ENCODE data around the gene RDM1. TPM values are rescaled to one million over a fixed set of nuclear protein-coding genes. Genes with fewer than 3 reads are reported as not detected.
A peak's percentile ranks its signal among the peaks of the same experiment; 100 is the strongest.

RDM1 gene
- total RNA-seq = 1.7 and 2.3 TPM in 2 replicates

GRCh38 chr17:35930211-35931065 is at the start of gene RDM1:
TSS of gene RDM1 (minus strand) at chr17:35930773. CDS start at chr17:35930727, 46 bp downstream.
- Mint-ChIP-seq H3K4me1 (ENCODE audit: low read depth) (peaks cover 29% of the 10 kb centered on the region), H3K9me3 (no peaks in the 10 kb centered on the region), H3K4me3 (peak within 1 kb of the TSS; percentile 88), H3K27ac (peak within 1 kb of the TSS; percentile 90), H3K36me3 (ENCODE audit: low read depth) (peaks cover 5% of the 10 kb centered on the region), H3K27me3 (ENCODE audit: insufficient read depth) (peaks cover 18% of the 10 kb centered on the region)
- intact Hi-C loops (cut with micrococcal nuclease) = loop anchor here (1.0 to 2.0 kb wide), 4 partner anchors 34 to 81 kb away; partner anchors contain the start of gene CCL5
- peak; percentile 89 for DNase-seq (ENCODE audit: low spot score)

DNA sequence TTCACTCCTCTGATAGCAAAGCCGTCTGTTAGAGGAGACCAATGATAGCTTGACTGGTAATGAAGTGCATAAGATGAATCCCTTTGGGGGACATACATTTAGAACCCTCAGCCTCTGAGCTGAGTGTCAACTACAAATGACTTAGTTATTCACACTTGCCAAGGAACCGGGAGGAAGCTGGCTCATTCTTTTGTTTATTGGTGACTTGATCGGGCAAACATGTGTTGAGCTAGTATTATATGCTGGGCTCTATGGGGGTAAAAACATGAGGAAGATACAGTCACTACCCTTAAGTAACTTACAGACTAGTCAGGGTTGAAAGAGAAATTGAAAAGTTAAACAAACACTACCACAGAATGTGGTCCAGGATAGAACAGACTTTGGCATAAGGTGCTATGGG is 47.8 kb upstream of the RDM1 start:
- Mint-ChIP-seq H3K27ac (no peak overlapping the region), H3K9me3 (no peaks in the 10 kb centered on the region), H3K36me3 (ENCODE audit: low read depth) (no peaks in the 10 kb centered on the region), H3K4me3 (no peak overlapping the region), H3K27me3 (ENCODE audit: insufficient read depth) (peaks cover 12% of the 10 kb centered on the region), H3K4me1 (ENCODE audit: low read depth) (no peaks in the 10 kb centered on the region)
- intact Hi-C loops (cut with micrococcal nuclease) = no loop called here
- no peak for DNase-seq (ENCODE audit: low spot score)

DNA sequence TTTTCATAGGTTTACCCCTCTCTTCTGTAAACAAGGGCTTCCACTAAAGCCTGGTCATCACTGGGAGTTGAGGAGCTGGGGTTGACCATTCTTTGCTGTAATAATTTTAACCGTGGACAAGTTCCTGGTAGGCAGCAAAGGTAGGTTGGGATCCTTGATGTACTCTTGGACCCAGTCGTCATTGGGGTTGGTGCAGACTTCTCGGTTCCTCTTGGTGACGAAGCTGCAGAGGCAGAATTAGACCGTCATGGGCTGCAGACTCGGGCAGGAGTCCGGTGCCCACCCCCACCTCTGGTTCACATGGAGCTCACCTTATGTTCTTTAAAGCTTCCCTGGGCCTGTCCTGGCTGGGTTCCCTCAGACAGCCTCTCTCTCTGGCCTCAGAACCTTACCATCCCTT is 46.9 kb upstream of the RDM1 start:
- DNase-seq (ENCODE audit: low spot score) = no peak
- Mint-ChIP-seq H3K4me3 (no peak overlapping the region), H3K9me3 (no peaks in the 10 kb centered on the region), H3K27me3 (ENCODE audit: insufficient read depth) (peaks cover 12% of the 10 kb centered on the region), H3K36me3 (ENCODE audit: low read depth) (no peaks in the 10 kb centered on the region), H3K4me1 (ENCODE audit: low read depth) (no peaks in the 10 kb centered on the region), H3K27ac (no peak overlapping the region)
- intact Hi-C loops (cut with micrococcal nuclease) = no loop called here

DNA sequence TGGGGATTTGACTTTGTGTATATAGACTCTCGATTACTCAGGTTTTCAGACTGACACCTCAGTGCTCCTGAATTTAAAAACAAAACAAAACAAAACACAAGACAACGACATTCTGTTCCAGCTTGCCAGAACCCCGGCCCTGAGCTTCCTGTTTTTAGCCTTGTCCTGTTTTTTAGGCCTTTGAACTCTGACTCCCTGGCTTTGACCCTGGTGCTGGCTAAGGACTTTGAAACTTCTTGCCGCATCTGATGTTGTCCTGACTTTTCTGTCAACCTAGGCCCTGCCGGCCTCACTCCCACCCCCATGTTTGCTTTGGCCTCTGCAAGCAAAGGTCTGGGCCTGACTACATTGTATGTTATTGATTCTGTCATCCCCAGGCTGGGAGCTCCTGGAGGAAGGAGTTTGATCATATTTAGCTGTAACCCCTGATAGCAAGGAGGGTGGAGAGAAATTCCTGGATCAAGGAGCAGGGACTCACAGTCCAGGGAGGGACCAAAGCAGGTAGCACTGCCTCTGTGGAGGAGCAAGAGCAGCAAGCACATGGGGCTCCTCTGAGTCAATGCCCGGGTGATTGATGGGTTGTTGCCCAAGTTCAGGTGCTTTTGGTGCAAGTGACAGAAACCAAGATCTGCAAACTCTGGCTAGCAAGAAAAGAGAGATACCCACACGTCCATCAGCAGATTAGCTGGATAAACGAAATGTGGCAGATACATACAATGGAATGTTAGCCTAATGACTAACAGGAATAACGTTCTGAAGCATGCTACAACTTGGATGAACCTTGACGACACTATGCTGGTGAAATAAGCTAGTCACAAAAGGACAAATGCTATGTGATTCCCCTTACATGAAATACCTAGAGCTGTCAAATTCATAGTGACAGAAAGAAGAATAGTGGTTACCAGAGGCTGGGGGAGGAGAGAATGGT is 43.0 kb upstream of the RDM1 start:
- H3K36me3 Mint-ChIP-seq (ENCODE audit: low read depth) = no peaks in the 10 kb centered on the region
- H3K27me3 Mint-ChIP-seq (ENCODE audit: insufficient read depth) = peaks cover 7% of the 10 kb centered on the region
- H3K9me3 Mint-ChIP-seq = no peaks in the 10 kb centered on the region
- no peaks in the 10 kb centered on the region for H3K4me1 Mint-ChIP-seq (ENCODE audit: low read depth)
- intact Hi-C loops (cut with micrococcal nuclease) = no loop called here
- H3K27ac Mint-ChIP-seq = no peak overlapping the region
- no peak overlapping the region for H3K4me3 Mint-ChIP-seq
- no peak for DNase-seq (ENCODE audit: low spot score)

DNA sequence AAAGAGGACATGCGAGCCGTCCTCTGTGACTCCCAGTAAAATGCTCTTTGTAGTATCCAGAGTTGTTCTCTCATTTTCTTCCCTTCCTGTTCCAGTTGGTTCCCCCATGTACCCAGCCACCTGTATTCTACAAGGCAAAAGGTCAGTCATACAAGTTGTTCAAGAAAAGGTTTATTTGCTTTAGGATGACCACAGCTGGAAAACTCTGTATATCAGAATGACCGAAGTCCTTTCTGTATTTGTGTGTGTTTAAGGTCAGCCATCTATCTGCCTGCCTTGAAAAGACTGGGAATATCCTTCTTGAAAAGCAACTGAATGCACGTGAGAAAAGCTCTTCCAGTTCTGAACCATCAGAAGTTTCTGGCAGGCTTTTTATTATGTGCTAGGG is 42.4 kb upstream of the RDM1 start:
- no peak overlapping the region for H3K4me3 Mint-ChIP-seq

DNA sequence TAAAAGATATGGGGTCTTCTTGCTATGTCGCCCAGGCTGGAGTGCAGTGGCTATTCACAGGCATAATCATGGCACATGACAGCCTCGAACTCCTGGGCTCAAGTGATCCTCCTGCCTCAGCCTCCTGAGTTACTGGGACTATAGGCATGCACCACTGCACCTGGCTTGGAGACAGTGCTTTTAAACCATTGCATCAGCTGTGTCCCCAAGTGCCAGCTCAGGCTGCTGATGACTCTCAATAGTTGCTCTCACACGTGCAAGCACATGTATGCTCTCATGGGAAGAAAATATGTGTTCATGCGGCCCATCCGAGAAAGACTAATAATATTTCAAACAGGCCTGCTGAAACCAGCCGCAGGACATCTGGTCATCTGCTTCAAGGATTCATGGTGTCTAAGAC is 42.0 kb upstream of the RDM1 start:
- no peaks in the 10 kb centered on the region for H3K36me3 Mint-ChIP-seq (ENCODE audit: low read depth)
- no peak overlapping the region for H3K27ac Mint-ChIP-seq
- H3K4me1 Mint-ChIP-seq (ENCODE audit: low read depth) = no peaks in the 10 kb centered on the region
- H3K4me3 Mint-ChIP-seq = no peak overlapping the region
- peaks cover 7% of the 10 kb centered on the region for H3K27me3 Mint-ChIP-seq (ENCODE audit: insufficient read depth)
- DNase-seq (ENCODE audit: low spot score) = no peak
- intact Hi-C loops (cut with micrococcal nuclease) = no loop called here
- H3K9me3 Mint-ChIP-seq = no peaks in the 10 kb centered on the region

More for the DNA sequence above, 42.4 kb upstream of the RDM1 start:
- Mint-ChIP-seq H3K36me3 (ENCODE audit: low read depth) (no peaks in the 10 kb centered on the region), H3K27ac (no peak overlapping the region), H3K9me3 (no peaks in the 10 kb centered on the region), H3K27me3 (ENCODE audit: insufficient read depth) (peaks cover 7% of the 10 kb centered on the region), H3K4me1 (ENCODE audit: low read depth) (no peaks in the 10 kb centered on the region)
- no peak for DNase-seq (ENCODE audit: low spot score)
- intact Hi-C loops (cut with micrococcal nuclease) = no loop called here

GRCh38 chr17:35972066-35972465 is 41.5 kb upstream of the RDM1 start:
- DNase-seq (ENCODE audit: low spot score) = no peak
- Mint-ChIP-seq H3K4me1 (ENCODE audit: low read depth) (no peaks in the 10 kb centered on the region), H3K27ac (no peak overlapping the region), H3K27me3 (ENCODE audit: insufficient read depth) (peaks cover 9% of the 10 kb centered on the region), H3K36me3 (ENCODE audit: low read depth) (no peaks in the 10 kb centered on the region), H3K9me3 (no peaks in the 10 kb centered on the region), H3K4me3 (no peak overlapping the region)
- intact Hi-C loops (cut with micrococcal nuclease) = no loop called here

DNA sequence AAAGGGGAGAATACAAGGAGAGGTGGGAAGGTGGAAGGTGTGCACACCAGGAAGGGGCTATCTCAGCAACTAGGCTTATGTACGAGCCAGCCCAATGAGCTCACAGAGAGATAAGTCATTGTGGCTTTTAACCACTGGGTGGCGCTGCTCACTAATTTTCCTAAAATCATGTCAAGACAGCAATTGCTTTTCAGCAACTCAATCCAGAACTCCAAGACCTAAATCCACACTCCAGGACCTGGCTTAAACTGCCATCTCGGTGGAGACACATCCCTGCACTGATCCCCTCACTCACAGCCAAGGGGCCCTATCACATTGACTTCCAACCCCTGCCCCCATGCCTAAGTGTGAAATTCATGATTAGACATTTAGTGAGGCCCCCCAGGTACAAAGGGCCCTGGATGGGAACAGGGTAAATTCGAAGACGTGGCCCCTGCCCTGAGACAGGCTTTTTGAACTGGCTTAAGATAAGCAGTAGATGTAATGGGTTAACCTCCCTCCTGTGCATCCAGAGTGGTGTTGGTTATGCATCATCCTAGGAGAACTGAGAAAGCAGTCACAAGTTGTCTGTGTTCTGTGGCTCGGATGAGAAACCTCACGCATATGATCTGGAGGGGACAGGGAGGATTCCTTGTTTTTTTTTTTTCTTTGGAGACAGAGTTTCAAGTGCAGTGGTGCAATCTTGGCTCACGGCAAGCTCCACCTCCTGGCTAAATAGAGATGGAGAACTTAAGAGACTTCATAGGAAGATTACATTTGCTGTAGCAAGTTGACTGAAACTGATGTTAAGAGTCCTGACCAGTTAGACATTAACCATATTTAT is 39.2 kb upstream of the RDM1 start:
- Mint-ChIP-seq H3K9me3 (no peaks in the 10 kb centered on the region), H3K36me3 (ENCODE audit: low read depth) (no peaks in the 10 kb centered on the region), H3K4me1 (ENCODE audit: low read depth) (no peaks in the 10 kb centered on the region), H3K4me3 (no peak overlapping the region), H3K27ac (no peak overlapping the region), H3K27me3 (ENCODE audit: insufficient read depth) (peaks cover 12% of the 10 kb centered on the region)
- intact Hi-C loops (cut with micrococcal nuclease) = loop anchor here (1.0 kb wide), 4 partner anchors 103 to 514 kb away; no protein-coding TSS in a partner anchor
- peak; percentile 61 for DNase-seq (ENCODE audit: low spot score)

DNA sequence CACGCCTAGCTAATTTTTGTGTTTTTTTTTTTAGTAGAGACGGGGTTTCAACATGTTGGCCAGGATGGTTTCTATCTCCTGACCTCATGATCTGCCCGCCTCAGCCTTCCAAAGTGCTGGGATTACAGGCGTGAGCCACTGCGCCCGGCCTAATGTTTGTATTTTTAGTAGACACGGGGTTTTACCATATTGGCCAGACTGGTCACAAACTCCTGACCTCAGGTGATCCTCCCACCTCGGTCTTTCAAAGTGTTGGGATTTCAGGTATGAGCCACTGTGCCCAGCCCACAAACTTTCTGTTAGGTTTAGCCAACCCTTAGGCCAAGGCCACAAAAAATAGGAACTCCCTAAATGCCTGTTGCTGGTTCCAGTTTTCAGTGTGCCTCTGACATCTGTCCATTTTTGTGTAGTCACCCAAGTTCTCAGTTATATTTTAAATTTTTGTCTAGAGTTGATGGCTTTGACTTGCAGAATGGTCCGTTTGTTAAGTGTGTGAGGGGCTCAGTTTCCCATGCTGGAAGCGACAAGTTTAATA is 38.0 kb upstream of the RDM1 start:
- Mint-ChIP-seq H3K4me3 (no peak overlapping the region), H3K27me3 (ENCODE audit: insufficient read depth) (peaks cover 12% of the 10 kb centered on the region), H3K36me3 (ENCODE audit: low read depth) (no peaks in the 10 kb centered on the region), H3K9me3 (no peaks in the 10 kb centered on the region), H3K4me1 (ENCODE audit: low read depth) (no peaks in the 10 kb centered on the region), H3K27ac (no peak overlapping the region)
- DNase-seq (ENCODE audit: low spot score) = no peak
- intact Hi-C loops (cut with micrococcal nuclease) = loop anchor here (1.0 kb wide), 4 partner anchors 104 to 515 kb away; no protein-coding TSS in a partner anchor

GRCh38 chr17:35965272-35965671 is 34.7 kb upstream of the RDM1 start:
- intact Hi-C loops (cut with micrococcal nuclease) = no loop called here
- Mint-ChIP-seq H3K36me3 (ENCODE audit: low read depth) (no peaks in the 10 kb centered on the region), H3K27ac (no peak overlapping the region), H3K9me3 (no peaks in the 10 kb centered on the region), H3K4me3 (no peak overlapping the region), H3K4me1 (ENCODE audit: low read depth) (no peaks in the 10 kb centered on the region), H3K27me3 (ENCODE audit: insufficient read depth) (peaks cover 20% of the 10 kb centered on the region)
- no peak for DNase-seq (ENCODE audit: low spot score)

- Mint-ChIP-seq H3K9me3 (no peaks in the 10 kb centered on the region), H3K27ac (no peak overlapping the region), H3K4me1 (ENCODE audit: low read depth) (no peaks in the 10 kb centered on the region), H3K4me3 (no peak overlapping the region), H3K36me3 (ENCODE audit: low read depth) (no peaks in the 10 kb centered on the region), H3K27me3 (ENCODE audit: insufficient read depth) (peaks cover 16% of the 10 kb centered on the region)
- intact Hi-C loops (cut with micrococcal nuclease) = no loop called here
- DNase-seq (ENCODE audit: low spot score) = no peak
Observed at GRCh38 chr17:35963663-35964062, 33.1 kb upstream of the RDM1 start.

- Mint-ChIP-seq H3K27me3 (ENCODE audit: insufficient read depth) (peaks cover 39% of the 10 kb centered on the region), H3K9me3 (no peaks in the 10 kb centered on the region), H3K4me3 (no peak overlapping the region), H3K27ac (no peak overlapping the region), H3K36me3 (ENCODE audit: low read depth) (no peaks in the 10 kb centered on the region), H3K4me1 (ENCODE audit: low read depth) (no peaks in the 10 kb centered on the region)
- no peak for DNase-seq (ENCODE audit: low spot score)
- intact Hi-C loops (cut with micrococcal nuclease) = no loop called here
Observed at GRCh38 chr17:35953720-35954119, 23.1 kb upstream of the RDM1 start.

Measured in activated T-helper 1 cell treated with anti-CD3 and anti-CD28 coated beads, Interleukin-12 subunit alpha, Interleukin-12 subunit beta, Interleukin-2, Interleukin-4 antibody, amounts not matched to agents 30 ng/mL and 10 ng/mL and 1 ng/mL, durations not matched to agents 14 hours and 24 hours and 36 hours (primary cell).